ENCODE data around the gene GRAMD4. TPM values are rescaled to one million over a fixed set of nuclear protein-coding genes. Genes with fewer than 3 reads are reported as not detected.

Gene GRAMD4
- total RNA-seq, 1 donor from 2014 or later, result 24.8 TPM

DNA sequence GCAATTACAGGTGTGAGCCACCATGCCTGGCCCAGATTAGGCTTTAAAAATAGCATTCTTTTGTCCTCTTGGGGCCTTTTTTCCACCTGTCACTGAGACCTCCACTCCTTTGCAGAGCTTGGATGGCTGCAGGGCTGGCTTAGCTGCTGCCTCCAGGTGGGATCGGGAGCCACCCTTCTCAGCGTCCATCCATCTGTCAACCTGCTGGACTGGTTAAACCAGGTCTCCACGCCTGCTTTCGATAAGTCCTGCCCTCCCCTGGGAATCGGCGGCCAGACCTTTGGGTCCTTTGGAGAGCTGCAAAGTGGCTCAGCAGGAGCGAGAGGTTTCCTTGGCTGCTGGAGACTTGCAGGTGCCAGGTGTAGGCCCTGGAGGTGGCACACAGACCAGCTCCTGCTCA, 23.4 kb upstream of the GRAMD4 start:
- no peak for DNase-seq

DNA sequence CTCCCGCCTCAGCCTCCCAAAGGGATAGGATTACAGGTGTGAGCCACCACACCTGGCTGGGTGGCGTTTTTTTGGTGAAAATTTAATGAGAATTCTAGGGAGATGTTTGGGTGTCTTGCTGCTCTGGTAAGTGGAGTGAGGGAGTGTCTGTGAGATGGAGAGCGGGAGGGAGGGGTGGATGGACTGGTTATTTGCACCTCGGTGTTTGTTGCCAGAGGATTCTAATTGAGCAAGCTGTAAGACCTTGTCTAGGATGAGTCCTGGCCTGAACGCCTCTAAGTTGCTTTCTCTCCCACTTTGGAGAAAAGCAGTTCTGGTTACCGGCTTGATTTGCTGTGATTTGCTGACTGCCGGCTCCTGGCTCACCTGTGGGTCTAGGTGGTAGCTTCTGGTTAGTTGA, 22.0 kb upstream of the GRAMD4 start:
- no peak for DNase-seq

DNA sequence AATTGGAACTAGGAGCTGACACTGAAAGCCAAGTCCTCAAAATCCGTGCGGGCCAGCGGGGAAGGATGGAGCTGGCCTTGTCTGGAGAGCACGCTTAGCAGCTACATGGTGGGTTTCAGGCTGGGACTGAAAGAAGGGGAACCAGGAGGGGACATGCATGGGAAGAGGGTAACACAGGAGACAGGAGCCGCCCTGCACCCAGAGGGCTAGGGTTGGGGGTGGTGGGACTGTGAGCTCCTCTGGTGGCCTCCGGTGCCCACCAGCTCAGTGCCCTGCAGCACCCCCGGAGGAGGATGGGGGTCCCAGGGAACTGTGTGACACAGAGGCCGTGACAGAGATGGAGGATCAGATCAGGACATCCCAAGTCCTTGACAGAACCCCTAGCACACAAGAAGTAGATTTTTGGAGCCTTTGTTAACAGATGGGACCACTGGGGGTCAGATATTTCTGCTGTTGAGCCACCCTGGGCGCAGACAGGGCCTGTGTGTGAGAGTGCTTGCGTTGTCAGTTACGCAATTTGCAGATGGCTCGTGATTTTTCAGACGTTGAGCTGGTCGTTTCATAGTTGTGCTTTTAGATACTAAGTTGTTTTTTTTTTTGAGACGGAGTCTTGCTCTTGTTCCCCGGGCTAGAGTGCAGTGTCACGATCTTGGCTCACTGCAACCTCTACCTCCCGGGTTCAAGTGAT, 21.3 kb upstream of the GRAMD4 start:
- no peak for DNase-seq

DNA sequence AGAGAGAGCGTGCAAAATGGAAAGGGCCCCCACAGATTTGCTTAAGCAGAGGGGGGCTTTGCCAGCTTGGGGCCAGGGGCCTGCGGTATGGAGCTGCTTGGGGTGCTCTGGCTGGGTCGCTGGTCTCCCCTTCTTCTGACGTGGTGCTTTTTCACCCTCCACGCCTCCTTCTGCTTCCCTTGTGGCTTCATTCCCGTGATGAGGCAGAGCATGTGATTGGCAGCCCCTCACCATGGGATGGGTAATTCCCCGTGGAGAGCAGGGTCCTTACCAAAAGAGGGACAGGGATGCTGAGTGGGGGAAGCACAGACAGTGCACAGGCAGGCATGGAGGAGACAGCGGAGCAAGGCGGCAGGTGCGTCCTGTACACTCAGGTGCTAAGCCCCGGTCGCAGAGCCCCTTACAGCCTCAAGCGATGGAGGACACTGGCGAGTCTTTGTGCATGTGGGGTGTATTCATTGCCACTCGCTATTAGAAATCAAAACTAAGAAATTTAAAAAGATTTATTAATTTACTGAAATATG, 19.9 kb upstream of the GRAMD4 start:
- no peak for DNase-seq

DNA sequence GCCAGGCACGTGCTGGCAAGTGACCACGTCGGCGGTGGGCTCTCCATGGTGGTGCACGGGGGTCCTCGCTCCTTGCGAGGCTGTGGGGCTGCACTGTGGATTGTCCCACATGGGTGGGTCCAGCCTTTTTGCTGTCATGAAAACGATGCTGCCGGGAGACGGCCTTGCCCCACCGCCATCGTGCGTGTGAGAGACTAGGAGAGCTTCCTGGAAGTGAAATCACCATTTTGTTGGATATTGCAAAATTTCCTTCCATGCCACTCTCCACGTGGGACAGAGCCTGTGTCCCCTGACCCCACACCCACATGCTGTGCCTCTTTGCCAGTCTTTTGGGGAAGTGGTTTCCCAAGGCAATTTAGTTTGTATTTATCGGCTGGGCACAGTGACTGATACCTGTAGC, 18.2 kb upstream of the GRAMD4 start:
- no peak for DNase-seq

DNA sequence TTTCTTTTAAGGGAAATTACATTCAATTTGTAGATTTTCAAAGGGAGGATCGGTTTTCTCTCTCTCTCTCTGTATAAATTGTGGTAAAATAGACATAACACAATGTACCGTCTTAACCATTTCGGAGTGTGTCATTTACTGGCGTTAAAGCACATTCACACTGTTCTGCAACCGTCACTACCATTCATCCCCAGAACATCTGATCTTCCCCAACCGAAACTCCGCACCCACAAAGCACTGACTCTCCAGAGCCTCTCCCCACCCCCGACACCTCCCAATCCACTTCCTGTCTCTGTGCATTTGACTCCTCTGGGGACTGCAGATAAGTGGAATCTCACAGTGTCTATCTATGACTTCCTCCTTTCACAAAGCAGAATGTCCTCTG, 15.9 kb upstream of the GRAMD4 start:
- no peak for DNase-seq

DNA sequence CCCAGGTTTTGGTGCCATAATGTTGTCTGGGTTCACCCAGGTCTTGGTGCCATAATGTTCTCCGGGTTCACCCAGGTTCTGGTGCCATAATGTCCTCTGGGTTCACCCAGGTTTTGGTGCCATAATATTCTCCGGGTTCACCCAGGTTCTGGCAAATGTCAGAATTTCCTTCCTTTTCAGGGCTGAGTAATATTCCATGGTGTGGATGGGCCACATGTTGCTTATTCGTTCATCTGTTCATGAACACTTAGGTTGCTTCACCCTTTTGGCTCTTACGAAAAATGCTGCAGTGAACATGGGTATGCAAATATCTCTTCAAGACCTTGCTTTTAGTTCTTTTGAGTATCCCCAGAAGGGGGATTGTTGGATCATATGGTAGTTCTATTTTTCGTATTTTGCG, 15.1 kb upstream of the GRAMD4 start:
- DNase-seq, result no peak

DNA sequence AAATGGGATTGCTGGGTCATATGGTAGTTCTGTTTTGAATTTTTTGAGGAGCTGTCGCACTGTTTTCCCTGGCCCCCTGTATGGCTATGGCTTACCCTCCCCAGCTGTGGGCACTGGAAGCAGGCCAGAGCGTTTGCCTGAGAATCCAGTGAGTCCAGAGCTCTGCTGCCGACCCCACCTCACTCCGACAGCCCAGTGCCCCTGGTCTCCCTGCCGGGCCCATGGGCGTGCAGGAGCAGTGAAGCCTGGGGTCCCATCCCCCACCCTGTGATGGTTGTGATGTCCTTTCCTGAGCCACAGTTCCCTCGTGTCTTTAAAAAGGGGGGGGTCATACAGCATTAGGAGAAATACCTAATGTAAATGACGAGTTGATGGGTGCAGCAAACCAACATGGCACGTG, 13.3 kb upstream of the GRAMD4 start:
- no peak for DNase-seq

DNA sequence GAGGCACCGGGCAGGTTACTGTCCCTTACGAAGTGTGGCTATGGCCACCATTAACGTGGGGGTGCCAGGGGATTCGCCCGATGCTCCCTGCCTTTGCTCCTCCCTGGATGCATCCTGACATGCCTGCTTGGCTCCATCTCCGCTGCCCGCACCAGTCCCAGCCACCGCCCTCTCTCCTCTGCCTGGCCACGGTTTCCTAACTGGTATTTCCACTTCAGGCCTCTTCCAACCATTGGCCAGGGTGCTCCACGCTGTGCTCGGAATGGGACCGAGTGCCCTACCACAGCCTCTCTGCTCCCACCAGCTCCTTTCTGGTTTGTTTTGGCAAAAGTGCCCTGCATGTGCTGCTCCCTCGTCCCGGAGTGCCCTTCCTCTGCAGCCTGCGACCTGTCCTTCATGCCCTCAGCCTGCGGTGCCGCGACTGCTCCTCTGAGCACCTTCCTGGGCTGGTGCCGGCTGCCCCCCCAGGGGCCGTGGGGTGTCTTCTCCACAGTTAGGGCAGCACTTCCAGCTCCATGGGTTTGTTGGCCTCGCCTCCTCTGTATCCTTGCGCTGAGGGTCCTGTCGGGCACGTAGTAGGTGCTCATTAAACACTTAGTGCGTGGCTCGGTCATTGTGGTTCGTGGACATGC, 12.6 kb upstream of the GRAMD4 start:
- no peak for DNase-seq

DNA sequence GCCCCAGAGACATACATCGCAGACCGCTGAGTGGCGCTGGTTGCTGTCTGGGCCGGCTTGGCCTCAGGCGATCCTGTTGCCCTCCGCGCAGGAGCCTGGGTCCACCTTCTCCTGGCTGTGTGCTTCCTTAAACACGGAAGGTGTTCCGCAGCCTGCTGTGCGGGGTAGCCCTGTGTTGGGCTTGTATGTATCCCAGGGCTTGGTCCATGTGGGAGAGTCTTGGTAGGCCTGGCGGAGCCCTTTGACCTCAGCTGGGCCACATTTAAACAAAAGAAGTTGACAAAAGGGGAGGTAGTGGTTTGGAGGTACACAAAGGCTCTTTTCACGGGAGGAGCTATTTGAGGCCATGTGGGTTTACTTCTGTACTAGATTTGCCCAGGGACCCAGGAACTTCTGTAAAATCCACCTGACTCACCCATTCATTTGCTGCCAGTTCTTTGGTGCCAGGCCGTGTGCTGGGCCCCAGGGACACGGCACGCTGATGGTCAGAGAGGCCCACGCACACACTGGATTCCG, 11.0 kb upstream of the GRAMD4 start:
- DNase-seq, result no peak

DNA sequence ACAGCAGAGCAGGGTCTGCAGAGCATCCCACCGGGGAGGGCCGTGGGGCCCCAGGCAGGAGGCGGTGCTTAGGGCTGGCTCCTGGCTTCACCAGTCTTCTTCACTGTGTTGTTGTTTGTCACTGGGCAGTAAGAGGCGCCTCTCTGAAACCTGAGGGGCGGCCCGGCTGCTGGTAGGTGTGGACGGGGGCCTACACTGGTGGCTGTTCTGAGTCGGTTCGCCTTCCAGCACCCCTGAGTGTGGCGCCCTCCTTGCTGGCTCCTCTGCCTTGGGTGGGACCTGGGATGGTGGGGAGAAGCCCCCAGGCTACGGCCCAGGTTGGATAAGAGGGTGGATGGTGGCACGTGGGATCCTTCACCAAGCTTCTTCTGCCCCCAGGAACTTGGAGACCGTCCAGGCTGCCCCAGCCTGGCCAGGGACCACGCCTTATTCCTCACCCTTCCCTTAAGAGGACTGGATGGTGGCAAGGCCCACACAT, 10.4 kb upstream of the GRAMD4 start:
- no peak for DNase-seq

DNA sequence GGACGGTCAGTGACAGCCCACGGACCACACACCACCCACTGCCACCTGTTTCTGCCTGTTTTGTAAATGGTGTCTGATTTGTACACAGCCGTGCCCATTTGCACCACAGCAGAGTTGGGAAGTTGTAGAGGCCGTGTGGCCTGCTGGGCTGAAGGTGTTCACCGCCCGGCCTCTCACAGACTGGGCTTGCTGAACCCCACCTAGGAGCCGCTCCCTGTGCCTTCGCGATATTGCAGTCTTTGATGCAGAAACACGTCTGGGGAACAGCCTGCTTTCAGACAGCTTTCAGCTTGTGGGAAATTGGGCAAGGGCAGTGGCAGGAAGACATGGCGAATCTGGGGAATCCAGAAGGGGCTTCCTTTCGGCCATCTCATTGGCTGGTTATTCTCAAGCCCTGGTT, 9.8 kb upstream of the GRAMD4 start:
- DNase-seq, result no peak

DNA sequence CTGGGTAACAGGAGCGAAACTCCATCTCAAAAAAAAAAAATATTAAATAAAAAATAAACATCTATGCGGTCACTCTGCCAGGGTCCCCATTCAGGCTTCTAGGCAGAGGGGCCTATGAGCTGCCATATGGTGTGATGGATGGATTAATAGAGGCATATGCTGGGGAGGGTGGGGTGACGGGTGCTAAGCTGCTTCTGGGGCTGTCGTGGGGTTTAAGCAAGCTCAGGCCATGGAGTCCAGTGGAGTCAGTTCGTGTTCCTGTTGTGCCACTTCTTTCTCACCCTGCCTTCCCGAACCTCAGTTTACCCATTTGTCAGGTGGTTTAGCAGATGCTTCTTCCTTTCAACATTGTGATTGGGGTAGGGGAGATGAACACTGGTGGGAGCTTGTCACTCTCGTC, 9.0 kb upstream of the GRAMD4 start:
- no peak for DNase-seq

DNA sequence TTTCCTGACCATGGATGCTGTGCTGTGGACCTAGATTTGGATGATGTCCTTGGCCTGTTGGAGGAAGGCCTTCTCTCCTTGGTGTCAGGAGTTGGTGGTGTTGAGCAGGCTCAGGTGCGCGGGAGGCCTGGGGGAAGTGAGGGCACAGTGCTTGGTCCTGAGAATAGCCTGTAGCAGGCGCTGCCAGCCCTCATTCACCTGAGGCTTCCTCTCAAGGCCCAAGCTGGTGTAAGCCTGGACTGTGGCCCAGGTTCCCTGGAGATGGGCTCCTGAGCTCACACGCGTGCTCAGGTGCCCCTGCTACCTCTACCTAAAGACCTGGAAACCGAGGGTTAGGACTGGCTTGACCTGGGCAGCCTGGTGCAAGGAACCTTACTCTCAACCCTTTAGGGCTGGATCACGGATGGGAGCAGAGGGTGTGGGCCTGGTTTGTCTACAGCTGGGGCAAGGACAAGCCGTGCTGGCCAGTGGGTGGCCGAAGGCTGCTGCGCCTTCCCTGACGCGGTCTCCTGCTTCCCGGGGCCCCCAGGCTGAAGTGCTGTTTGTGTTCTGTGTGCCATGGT, 7.8 kb upstream of the GRAMD4 start:
- no peak for DNase-seq

DNA sequence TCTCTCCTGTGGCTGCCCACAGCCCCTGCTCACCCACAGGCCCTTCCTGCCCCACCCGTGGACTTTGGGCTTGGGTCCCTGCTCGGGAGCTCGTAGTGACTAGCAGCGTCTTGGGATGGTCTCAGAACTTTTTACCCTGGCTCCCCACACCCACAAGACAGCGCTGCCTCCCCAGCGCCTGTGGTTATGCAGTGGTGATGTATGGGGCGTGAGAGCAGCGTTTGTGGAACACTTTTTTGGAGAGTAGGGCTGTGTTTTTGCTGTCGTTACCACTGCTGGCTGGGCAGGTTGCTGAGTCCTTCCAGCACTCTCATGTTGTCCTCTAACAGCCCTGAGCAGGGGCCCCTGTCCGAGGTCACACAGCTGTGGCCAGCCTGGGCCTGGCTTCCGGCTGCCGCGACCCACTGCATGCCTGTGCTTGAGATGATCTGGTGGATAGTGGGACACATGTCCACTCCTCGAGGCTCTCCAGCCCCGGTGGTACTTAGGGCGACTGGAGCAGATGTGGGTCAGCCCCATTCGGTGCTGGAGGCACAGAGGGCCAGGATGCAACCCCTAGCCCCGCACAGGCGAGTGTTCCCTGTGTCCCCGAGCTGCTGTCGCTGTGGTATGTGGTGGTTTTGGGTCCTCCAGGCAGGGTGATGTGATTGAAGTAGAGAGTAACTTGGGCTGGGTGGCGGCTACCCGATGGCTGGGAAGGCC, 7.1 kb upstream of the GRAMD4 start:
- no peak for DNase-seq

DNA sequence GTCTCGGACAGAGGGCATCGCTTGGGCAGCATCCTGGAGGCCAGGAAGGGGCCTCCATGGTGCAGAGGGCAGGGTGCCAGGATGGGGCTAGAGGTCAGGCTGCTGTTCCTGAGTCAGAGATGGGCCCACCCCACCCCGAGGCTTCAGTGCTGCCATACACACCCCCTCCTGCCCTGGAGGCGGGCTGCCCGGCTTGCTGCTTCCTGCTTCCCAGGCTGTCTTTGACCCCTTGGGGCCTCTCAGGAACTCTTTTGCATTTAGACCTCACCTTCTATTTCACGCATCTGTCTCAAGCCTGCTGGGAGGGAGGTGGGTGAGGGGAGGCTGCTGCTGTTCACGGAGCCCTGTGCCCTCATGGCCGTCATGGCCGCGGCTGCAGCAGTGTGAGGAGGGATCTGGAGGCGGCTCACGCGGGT, 6.6 kb upstream of the GRAMD4 start:
- no peak for DNase-seq

DNA sequence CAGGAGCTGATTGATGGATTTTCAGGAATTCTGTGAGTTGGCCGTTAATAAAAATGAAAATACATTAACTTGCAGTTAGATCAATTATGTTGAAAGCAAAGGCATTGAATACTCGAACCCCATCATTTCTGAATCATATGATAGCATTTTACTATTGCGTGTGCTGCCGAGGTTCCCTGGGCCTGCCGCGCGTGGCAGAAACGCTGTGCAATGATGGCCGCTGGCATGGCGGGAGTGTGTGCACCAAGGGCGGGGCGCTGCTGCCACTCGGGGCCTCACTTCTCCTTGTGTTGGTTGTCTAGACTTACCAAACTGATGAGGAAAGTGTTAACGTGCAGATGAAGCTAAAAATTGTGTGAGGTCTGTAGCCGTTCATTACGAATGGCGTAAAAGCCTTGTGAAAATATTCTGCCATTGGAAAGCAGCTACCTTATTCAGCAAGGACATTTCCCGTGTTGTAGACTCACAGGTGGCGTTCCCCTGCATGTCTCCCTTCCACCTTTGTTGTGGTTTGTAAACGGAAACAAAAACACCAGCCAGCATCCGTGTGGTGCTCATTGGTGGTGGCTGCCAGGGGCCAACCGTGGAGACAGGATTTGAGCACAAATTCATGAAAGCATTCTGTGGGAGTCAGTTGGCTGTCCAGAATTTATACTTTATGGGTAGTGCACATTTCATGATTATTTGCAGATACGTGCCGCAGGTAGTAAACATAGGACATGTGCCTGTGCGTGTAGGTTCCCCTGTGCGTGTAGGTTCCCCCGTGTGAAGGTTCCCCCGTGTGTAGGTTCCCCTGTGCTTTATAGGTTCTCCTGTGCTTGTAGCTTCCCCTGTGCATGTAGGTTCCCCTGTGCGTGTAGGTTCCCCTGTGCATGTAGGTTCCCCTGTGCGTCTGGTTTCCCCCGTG, 5.9 kb upstream of the GRAMD4 start:
- no peak for DNase-seq

DNA sequence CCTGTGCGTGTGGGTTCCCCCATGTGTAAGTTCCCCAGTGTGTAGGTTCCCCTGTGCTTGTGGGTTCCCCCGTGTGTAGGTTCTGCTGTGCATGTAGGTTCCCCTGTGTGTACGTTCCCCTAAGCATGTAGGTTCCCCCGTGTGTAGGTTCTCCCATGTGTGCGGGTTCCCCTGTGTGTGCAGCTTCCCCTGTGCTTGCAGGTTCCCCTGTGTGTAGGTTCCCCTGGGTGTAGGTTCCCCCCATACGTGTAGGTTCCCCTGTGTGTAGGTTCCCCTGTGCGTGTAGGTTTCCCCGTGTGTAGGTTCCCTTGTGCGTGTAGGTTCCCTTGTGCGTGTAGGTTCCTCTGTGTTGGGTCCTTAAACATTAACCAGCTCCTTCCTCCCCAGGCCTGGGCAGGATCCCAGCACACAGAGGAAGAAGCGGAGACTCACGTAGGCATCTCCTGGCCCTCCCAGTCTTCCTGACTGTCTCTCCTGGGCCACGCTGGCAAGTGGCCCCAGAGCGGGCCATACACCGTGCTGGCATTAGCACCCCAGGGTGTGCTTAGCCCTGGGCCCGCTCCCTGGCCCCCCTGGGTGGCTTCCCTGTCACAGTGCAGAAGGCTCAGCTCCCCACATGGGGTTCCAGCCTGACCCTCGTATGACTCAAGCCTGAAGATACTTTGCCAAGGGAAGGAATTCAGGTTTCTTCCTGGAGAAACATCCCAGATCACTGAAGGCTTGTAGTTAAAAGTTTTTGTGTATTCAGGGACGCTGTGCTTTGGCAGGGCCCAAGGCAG, 2.8 kb upstream of the GRAMD4 start:
- DNase-seq, result no peak

DNA sequence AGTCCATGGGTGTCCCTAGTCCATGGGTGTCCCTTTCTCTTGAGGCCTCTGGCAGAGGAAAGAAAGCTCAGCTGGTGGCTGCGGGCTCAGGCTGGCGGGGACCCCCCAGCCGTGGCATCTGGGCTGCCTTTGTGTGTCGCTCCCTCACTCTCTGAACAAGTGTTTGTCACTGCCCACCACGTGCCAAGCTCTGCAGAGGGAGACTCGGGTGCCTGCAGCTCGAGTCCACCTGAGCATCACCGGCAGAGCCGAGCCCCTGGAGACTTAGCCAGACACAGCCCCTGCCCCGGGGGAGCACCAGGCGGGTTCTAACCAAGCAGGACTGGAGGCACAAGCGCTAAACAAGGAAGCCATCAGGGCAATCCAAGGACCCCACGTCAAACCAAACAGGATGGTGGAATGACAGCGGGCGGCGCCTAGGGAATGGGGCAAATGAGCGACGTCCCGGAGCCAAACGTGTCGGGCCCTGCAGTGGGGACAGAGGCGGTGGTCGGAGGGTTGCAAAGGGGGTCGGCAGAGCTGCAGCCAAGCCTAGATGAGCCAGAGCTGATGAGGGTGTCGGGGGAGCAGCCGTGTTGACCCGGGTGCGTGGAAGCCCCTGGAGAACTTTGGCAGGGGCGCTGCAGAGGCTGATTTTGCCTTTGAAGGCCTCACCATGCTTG, 2.1 kb upstream of the GRAMD4 start:
- no peak for DNase-seq

DNA sequence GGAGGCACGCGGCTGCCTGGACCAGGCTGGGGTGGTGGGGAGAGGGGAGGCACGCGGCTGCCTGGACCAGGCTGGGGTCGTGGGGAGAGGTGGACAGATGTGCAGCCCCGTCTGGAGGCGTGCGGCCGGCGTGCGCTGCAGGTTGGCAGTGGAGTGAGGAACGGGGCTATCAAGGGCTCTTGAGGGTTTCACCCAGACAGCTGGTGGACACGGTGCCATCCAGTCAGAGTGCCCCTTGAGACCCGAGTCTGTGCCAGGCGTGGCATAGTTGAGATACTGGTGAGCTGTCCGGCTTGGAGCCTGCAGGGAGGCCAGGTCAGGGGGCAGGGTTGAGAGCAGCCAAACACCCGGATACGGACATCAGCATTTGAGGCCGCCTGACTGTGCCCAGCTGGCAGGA, 1.5 kb upstream of the GRAMD4 start:
- DNase-seq, result no peak

Data from tongue (tissue), 2 donors.